NT2/D1 (cell line): Measurements from ENCODE around the gene CEP95.
"Not testable (repeated sequence)": the region's sequence is repeated elsewhere in the genome, so short reads cannot be mapped to it uniquely, and the experiment has no call there.

Experiments used
- SUZ12 ChIP-seq: IDR thresholded peaks from 2 replicates; pipeline ENCODE4 v1.6.1; 2011; ENCODE audit not compliant: insufficient read length, insufficient read depth; ENCODE audit errors: extremely low read depth
- YY1 ChIP-seq: IDR thresholded peaks from 2 replicates; pipeline ENCODE4 v1.6.1; 2011; ENCODE audit not compliant: insufficient read length, insufficient read depth

- TF ChIP-seq YY1, SUZ12: not testable (repeated sequence)
Measured at GRCh38 chr17:64466834-64467233, 39.9 kb upstream of the CEP95 start.
